Measurements from ENCODE around the gene PARD6G. TPM values are rescaled to one million over a fixed set of nuclear protein-coding genes. Genes with fewer than 3 reads are reported as not detected.

Gene PARD6G
- polyA plus RNA-seq, 4 donors, result 0.45 to 4.9 (median 2.8) TPM

DNA sequence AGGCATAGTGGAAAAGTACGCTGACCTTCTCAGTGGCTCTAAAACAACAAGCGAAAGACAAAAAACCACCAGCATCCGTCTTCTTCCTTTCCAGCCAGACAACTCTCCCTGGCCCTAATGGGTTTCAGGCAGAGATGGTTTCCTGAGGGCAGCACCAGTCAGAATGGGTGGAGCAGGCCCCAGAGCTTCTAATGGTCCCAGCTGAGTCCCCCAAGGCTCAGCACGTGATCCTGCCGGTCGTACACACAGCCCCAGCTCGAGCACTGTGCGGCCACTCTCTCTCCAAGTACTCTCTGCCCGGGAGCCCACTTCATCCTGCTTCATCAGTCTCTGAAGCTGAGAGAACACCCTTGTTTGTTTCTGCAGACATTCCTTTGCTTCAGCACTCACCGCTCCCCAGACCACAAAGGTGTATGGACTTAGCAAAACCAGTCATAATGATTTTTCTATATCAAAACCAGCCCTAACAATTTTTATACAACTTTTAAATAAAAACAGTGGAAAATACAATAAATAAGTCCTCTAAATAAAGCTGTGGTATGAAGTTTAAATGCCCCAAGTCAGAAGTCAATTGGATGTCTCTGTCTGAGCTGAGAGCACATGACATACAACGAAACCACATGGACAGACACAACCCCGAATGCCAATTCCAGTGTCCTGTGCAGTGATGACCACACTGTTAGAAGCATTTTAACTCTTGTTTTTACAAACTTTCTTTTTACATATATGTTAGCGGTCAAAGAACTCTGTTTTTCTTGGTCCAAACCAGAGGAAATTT lies 63.9 kb downstream of the PARD6G start:
- peaks cover 0 to 4% (median 0%) of the 10 kb centered on the region in 3 donors for H3K36me3 ChIP-seq (ENCODE audit: control insufficient read depth in 3 of 3, insufficient read depth in 2 of 3, low read depth in 1 of 3, low read length in 3 of 3)
- H3K27ac ChIP-seq (ENCODE audit: low read depth in 1 of 3, low read length in 2 of 3), result no peak overlapping the region
- H3K27me3 ChIP-seq (ENCODE audit: control insufficient read depth in 3 of 3, insufficient read depth in 3 of 3, low read length in 3 of 3), result no peaks in the 10 kb centered on the region
- no peaks in the 10 kb centered on the region for H3K4me1 ChIP-seq (ENCODE audit: control insufficient read depth in 3 of 3, insufficient read depth in 2 of 3, low read depth in 1 of 3, low read length in 2 of 3)
- DNase-seq (no peak), FAIRE-seq (no peak)
- H3K4me3 ChIP-seq (ENCODE audit: low read depth in 1 of 3, low read length in 3 of 3), result no peak overlapping the region
- WGBS, 3 donors, result 69 to 85% (median 74%) methylated on average over 13 of the region's 13 CpGs
- no peaks in the 10 kb centered on the region for H3K9me3 ChIP-seq (ENCODE audit: control insufficient read depth in 2 of 2, insufficient read depth in 1 of 2, low read depth in 1 of 2, low read length in 1 of 2)

DNA sequence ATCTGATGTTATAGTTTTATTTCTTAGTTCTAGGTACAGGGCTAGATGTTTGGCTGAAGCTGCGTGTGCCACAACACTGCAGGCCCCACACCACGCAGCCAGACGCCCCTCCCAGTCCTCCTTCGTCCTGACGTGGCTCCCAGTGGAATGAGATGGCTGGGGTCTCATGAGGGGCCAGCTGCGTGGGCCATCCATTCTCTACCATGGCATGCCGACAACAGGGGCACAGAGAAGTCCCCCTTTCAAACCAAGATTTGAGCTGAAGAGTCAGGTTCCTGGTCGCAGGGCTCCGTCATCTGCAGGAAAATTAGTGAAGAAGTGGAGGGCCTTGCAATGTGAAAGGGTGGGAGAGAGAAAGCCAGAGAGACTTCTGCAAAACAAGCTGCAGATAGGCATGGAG lies 64.5 kb downstream of the PARD6G start:
- Histone ChIP-seq H3K9me3 (ENCODE audit: control insufficient read depth in 2 of 2, insufficient read depth in 1 of 2, low read depth in 1 of 2, low read length in 1 of 2) (no peaks in the 10 kb centered on the region), H3K4me1 (ENCODE audit: control insufficient read depth in 3 of 3, insufficient read depth in 2 of 3, low read depth in 1 of 3, low read length in 2 of 3) (no peaks in the 10 kb centered on the region), H3K4me3 (ENCODE audit: low read depth in 1 of 3, low read length in 3 of 3) (no peak overlapping the region), H3K27me3 (ENCODE audit: control insufficient read depth in 3 of 3, insufficient read depth in 3 of 3, low read length in 3 of 3) (no peaks in the 10 kb centered on the region), H3K36me3 (ENCODE audit: control insufficient read depth in 3 of 3, insufficient read depth in 2 of 3, low read depth in 1 of 3, low read length in 3 of 3) (peaks cover 0 to 4% (median 0%) of the 10 kb centered on the region in 3 donors), H3K27ac (ENCODE audit: low read depth in 1 of 3, low read length in 2 of 3) (no peak overlapping the region)
- DNase-seq, result no peak
- WGBS, 3 donors, result 87 to 91% (median 89%) methylated on average over 9 of the region's 9 CpGs
- FAIRE-seq, result no peak

DNA sequence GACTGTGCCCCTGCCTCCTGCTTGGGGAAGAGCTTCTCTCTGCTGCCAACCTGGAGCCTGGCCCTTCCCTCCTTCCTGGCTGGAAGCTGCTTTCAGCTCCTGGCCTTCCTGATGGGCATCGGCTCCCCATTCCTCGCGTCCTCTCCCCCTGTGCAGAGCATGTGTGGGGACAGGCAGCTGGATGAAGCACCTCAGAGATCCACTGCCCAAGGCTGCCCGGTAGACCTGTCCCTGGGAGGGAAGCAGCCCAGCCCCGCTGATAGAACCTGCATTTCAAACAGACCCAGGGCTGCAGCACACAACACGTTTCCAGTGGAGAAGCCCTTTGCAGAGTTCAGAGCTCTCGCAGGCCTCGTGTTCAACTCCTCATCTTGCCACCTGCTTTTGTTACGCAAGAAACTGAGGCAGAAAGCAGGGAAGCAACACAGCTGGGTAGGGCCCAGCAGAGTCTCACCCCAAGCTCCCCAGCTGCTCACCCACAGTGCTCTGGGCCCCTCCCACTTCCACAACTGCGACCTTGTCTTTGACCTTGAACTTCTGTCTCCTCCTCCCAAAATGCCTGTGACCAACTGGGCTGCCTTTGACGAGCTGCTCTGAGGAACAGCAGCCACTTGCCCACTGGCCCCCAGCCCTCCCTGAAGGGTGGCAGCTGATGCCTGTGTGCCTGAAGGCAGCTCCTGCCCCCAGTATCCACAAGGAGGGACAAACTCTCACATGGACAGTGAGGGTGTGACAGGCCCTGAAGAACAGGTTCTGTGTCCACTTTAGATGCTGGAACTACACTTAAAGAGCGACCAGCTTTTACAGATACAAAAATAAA lies 65.5 kb downstream of the PARD6G start:
- DNase-seq, result no peak
- H3K4me3 ChIP-seq (ENCODE audit: low read depth in 1 of 3, low read length in 3 of 3), result no peak overlapping the region
- H3K9me3 ChIP-seq (ENCODE audit: control insufficient read depth in 2 of 2, insufficient read depth in 1 of 2, low read depth in 1 of 2, low read length in 1 of 2), result no peaks in the 10 kb centered on the region
- H3K36me3 ChIP-seq (ENCODE audit: control insufficient read depth in 3 of 3, insufficient read depth in 2 of 3, low read depth in 1 of 3, low read length in 3 of 3), result peaks cover 0 to 4% (median 0%) of the 10 kb centered on the region in 3 donors
- no peaks in the 10 kb centered on the region for H3K27me3 ChIP-seq (ENCODE audit: control insufficient read depth in 3 of 3, insufficient read depth in 3 of 3, low read length in 3 of 3)
- no peak overlapping the region for H3K27ac ChIP-seq (ENCODE audit: low read depth in 1 of 3, low read length in 2 of 3)
- FAIRE-seq, result no peak
- no peaks in the 10 kb centered on the region for H3K4me1 ChIP-seq (ENCODE audit: control insufficient read depth in 3 of 3, insufficient read depth in 2 of 3, low read depth in 1 of 3, low read length in 2 of 3)
- WGBS, 3 donors, result 65 to 76% (median 67%) methylated on average over 11 to 12 of the region's 12 CpGs

DNA sequence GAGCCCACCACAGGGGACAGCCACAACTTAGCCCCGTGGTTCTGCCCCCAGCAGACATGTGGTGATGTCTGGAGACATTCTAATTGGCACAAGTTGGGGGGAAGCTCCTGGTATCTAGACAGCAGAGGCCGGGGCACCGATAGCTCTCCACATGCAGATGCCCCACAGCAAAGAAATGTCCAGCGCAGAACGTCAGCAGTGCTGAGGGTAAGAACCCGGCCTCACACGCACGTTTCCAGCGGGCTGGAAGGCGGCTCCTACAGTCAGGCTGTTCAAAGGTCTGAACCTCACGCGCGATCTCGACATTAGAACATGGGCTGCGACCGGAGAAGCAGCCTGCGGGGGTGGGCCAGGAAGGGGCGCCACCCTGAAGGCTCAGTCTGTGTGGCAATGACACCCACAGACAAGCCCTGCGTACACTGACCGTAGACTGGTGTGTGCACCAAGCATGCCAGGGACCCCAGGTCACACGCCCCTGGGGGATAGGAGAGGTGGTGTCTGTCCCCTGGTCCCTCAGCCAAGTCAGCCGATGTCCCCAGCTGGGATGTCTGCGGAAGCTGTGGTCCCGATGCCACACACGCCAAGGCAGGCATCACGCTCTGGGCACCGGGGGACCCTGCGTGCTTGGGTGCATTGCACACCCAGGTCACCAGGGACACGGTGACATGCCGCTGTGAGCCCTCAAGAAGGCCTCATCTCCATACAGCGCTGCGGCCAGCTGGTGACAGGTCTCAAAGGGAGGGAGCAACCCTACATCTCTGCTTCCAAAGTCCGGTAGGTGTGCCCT lies 66.3 kb downstream of the PARD6G start:
- FAIRE-seq (no peak), DNase-seq (no peak)
- H3K27me3 ChIP-seq (ENCODE audit: control insufficient read depth in 3 of 3, insufficient read depth in 3 of 3, low read length in 3 of 3), result no peaks in the 10 kb centered on the region

DNA sequence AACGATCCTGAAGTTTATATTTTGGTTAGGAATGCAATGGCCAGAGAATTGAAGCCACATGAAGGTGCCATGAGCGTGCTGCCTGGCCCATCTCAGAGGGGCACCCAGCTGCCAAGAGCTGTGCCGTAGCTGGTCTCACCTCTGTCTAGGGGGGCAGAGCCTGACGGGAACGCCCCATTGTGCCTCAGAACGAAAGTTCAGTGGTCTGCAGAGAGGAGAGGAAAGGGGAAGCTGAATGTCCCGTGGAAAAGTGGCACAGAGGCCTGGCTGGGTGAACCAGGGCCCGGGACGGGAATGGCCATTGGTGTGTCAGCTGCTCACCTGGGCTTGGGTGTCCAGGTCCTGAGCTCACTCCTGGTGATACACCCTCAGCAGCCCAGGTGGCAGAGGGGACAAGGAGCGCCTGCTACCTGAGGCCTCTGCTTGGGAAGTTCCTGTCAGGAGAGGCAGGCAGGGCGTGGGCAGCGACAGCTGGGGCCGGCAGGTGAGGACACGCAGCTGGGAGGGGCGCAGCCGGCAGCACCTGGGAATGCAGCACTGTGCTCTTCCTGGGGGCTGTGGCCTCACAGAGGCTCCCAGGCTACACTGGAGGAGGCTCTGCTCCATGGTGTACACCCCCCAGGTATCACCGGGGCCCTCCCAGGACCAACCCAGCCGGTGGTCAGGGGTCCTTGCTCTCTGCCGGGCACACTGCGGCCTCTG lies 67.3 kb downstream of the PARD6G start:
- H3K36me3 ChIP-seq (ENCODE audit: control insufficient read depth in 3 of 3, insufficient read depth in 2 of 3, low read depth in 1 of 3, low read length in 3 of 3), result peaks cover 0 to 4% (median 0%) of the 10 kb centered on the region in 3 donors
- H3K9me3 ChIP-seq (ENCODE audit: control insufficient read depth in 2 of 2, insufficient read depth in 1 of 2, low read depth in 1 of 2, low read length in 1 of 2), result no peaks in the 10 kb centered on the region
- no peak overlapping the region for H3K4me3 ChIP-seq (ENCODE audit: low read depth in 1 of 3, low read length in 3 of 3)
- no peaks in the 10 kb centered on the region for H3K27me3 ChIP-seq (ENCODE audit: control insufficient read depth in 3 of 3, insufficient read depth in 3 of 3, low read length in 3 of 3)
- FAIRE-seq (no peak), DNase-seq (peak; percentile 5 to 44)
- no peaks in the 10 kb centered on the region for H3K4me1 ChIP-seq (ENCODE audit: control insufficient read depth in 3 of 3, insufficient read depth in 2 of 3, low read depth in 1 of 3, low read length in 2 of 3)
- WGBS, 3 donors, result 50 to 72% (median 59%) methylated on average over 20 of the region's 20 CpGs
- no peak overlapping the region for H3K27ac ChIP-seq (ENCODE audit: low read depth in 1 of 3, low read length in 2 of 3)

More for the DNA sequence above, 66.3 kb downstream of the PARD6G start:
- Histone ChIP-seq H3K27ac (ENCODE audit: low read depth in 1 of 3, low read length in 2 of 3) (no peak overlapping the region), H3K4me3 (ENCODE audit: low read depth in 1 of 3, low read length in 3 of 3) (no peak overlapping the region), H3K9me3 (ENCODE audit: control insufficient read depth in 2 of 2, insufficient read depth in 1 of 2, low read depth in 1 of 2, low read length in 1 of 2) (no peaks in the 10 kb centered on the region), H3K36me3 (ENCODE audit: control insufficient read depth in 3 of 3, insufficient read depth in 2 of 3, low read depth in 1 of 3, low read length in 3 of 3) (peaks cover 0 to 4% (median 0%) of the 10 kb centered on the region in 3 donors), H3K4me1 (ENCODE audit: control insufficient read depth in 3 of 3, insufficient read depth in 2 of 3, low read depth in 1 of 3, low read length in 2 of 3) (no peaks in the 10 kb centered on the region)
- 89 to 91% (median 90%) methylated on average over 32 to 33 of the region's 33 CpGs for WGBS, 3 donors

DNA sequence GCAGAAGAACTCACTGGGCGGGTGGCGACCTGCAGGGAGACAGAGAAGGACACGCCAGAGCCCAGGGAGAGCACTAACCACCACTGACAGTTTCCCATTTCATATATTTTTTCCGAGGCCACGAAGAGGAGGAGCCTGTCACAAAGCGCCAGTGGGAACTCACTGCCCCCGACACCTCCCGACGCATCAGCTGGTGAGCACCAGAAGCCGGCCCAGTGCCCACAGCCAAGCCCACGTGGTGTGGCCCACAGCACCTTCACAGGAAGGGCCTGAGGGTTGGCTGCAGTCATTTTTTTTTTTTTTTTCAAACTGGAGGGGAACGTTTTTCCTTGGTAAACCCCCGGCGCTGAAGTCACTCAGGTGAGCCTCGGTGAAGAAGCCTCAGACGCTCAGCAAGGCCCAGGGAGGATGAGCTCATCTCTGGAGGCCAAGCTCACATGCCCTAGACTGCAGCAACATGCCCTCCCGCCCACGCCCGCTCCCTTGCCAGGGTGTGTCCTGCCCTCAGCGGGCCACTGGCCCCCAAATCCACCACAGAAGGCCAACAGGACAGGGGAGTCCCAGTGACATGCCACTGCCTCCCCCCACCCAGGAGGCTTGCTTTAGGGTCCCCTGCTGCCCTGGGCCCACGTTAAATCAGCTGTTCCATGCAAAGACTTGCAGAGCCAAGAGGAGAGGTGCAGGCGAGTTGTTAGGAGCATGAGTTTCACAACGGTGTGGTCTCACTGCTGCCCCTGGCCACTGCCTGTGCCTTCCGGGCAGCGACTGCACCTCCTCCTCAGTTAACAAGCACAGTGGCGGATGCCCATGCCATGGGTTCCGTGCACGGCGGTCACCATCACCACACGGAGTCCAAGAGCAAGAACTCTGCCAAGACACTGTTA lies 68.1 kb downstream of the PARD6G start:
- H3K9me3 ChIP-seq (ENCODE audit: control insufficient read depth in 2 of 2, insufficient read depth in 1 of 2, low read depth in 1 of 2, low read length in 1 of 2), result no peaks in the 10 kb centered on the region
- H3K4me1 ChIP-seq (ENCODE audit: control insufficient read depth in 3 of 3, insufficient read depth in 2 of 3, low read depth in 1 of 3, low read length in 2 of 3), result no peaks in the 10 kb centered on the region
- no peak for DNase-seq
- H3K36me3 ChIP-seq (ENCODE audit: control insufficient read depth in 3 of 3, insufficient read depth in 2 of 3, low read depth in 1 of 3, low read length in 3 of 3), result peaks cover 0 to 4% (median 0%) of the 10 kb centered on the region in 3 donors
- H3K27me3 ChIP-seq (ENCODE audit: control insufficient read depth in 3 of 3, insufficient read depth in 3 of 3, low read length in 3 of 3), result no peaks in the 10 kb centered on the region
- FAIRE-seq, result no peak
- 83 to 88% (median 86%) methylated on average over 30 of the region's 30 CpGs for WGBS, 3 donors
- H3K4me3 ChIP-seq (ENCODE audit: low read depth in 1 of 3, low read length in 3 of 3), result no peak overlapping the region
- no peak overlapping the region for H3K27ac ChIP-seq (ENCODE audit: low read depth in 1 of 3, low read length in 2 of 3)

DNA sequence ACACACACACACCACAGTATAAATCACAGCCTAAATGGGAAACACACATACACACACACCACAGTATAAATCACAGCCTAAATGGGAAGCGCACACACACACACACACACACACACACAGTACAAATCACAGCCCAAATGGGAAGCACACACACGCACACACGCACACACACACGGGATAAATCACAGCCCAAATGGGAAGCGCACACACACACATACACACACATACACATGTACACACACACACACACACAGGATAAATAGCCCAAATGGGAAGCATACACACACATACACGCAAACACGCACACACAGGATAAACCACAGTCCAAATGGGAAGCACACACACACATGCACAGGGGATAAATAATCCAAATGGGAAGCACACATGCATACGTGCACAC lies 70.2 kb downstream of the PARD6G start:
- Histone ChIP-seq H3K9me3 (ENCODE audit: control insufficient read depth in 2 of 2, insufficient read depth in 1 of 2, low read depth in 1 of 2, low read length in 1 of 2) (no peaks in the 10 kb centered on the region), H3K27me3 (ENCODE audit: control insufficient read depth in 3 of 3, insufficient read depth in 3 of 3, low read length in 3 of 3) (no peaks in the 10 kb centered on the region), H3K4me3 (ENCODE audit: low read depth in 1 of 3, low read length in 3 of 3) (no peak overlapping the region), H3K27ac (ENCODE audit: low read depth in 1 of 3, low read length in 2 of 3) (no peak overlapping the region), H3K4me1 (ENCODE audit: control insufficient read depth in 3 of 3, insufficient read depth in 2 of 3, low read depth in 1 of 3, low read length in 2 of 3) (no peaks in the 10 kb centered on the region), H3K36me3 (ENCODE audit: control insufficient read depth in 3 of 3, insufficient read depth in 2 of 3, low read depth in 1 of 3, low read length in 3 of 3) (peaks cover 0 to 4% (median 0%) of the 10 kb centered on the region in 3 donors)
- WGBS, 3 donors, result 86 to 94% (median 89%) methylated on average over 8 of the region's 8 CpGs
- FAIRE-seq, result no peak
- DNase-seq, result no peak

All from small intestine (tissue), 7 donors.